Measurements from ENCODE around the gene GNAQ. TPM values are rescaled to one million over a fixed set of nuclear protein-coding genes. Genes with fewer than 3 reads are reported as not detected.
"Not testable (repeated sequence)": the region's sequence is repeated elsewhere in the genome, so short reads cannot be mapped to it uniquely, and the experiment has no call there.

Gene GNAQ
- total RNA-seq, 2 experiments from 2014 or later, result 17.8 to 18.1 TPM

DNA sequence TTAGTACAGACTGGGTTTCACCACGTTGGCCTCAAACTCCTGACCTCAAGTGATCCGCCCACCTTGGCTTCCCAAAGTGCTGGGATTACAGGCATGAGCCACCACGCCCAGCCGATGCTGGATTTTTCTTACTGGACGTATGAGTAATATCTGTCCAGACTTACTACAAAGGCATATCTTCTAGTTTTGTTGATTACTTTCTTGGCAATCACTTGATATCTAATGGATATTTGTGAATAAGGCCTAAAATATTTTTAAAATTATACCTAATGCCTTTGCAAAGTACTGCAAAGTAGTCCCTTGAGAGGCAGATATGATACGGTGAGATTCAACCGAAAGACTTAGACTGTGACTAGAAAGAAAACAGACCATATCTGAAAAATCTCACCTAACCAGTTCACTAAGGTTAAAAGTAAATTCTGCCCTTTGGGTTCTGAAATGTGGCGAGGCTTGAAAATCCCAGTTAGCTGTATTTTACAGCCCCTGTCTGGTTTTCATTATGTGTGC, 152.1 kb downstream of the GNAQ start:
- Mint-ChIP-seq H3K36me3 (ENCODE audit: low read depth) (no peaks in the 10 kb centered on the region), H3K9me3 (no peaks in the 10 kb centered on the region), H3K4me3 (no peak overlapping the region), H3K27ac (no peak overlapping the region), H3K27me3 (no peaks in the 10 kb centered on the region), H3K4me1 (ENCODE audit: low read depth) (peaks cover 17% of the 10 kb centered on the region)
- CTCF ChIA-PET, result no interaction called here
- intact Hi-C loops (cut with micrococcal nuclease), result no loop called here
- POLR2A ChIA-PET, result no interaction called here
- DNase-seq, result no peak
- ATAC-seq, result no peak
- TF ChIP-seq, protein P1, sequence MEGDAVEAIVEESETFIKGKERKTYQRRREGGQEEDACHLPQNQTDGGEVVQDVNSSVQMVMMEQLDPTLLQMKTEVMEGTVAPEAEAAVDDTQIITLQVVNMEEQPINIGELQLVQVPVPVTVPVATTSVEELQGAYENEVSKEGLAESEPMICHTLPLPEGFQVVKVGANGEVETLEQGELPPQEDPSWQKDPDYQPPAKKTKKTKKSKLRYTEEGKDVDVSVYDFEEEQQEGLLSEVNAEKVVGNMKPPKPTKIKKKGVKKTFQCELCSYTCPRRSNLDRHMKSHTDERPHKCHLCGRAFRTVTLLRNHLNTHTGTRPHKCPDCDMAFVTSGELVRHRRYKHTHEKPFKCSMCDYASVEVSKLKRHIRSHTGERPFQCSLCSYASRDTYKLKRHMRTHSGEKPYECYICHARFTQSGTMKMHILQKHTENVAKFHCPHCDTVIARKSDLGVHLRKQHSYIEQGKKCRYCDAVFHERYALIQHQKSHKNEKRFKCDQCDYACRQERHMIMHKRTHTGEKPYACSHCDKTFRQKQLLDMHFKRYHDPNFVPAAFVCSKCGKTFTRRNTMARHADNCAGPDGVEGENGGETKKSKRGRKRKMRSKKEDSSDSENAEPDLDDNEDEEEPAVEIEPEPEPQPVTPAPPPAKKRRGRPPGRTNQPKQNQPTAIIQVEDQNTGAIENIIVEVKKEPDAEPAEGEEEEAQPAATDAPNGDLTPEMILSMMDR (IDR thresholded peaks at IDR 0.05), result no peak

- intact Hi-C loops (cut with micrococcal nuclease); CTCF ChIA-PET; POLR2A ChIA-PET; H3K36me3 Mint-ChIP-seq (ENCODE audit: low read depth); ATAC-seq; H3K27me3 Mint-ChIP-seq; H3K4me3 Mint-ChIP-seq; H3K9me3 Mint-ChIP-seq; DNase-seq; H3K27ac Mint-ChIP-seq: not testable (repeated sequence)
- peaks cover 11% of the 10 kb centered on the region for H3K4me1 Mint-ChIP-seq (ENCODE audit: low read depth)
These were observed 152.8 kb downstream of the GNAQ start for GRCh38 chr9:77878793-77879192.

- intact Hi-C loops (cut with micrococcal nuclease), result no loop called here
- ATAC-seq, result no peak
- no peak for DNase-seq
- H3K36me3 Mint-ChIP-seq (ENCODE audit: low read depth), result no peaks in the 10 kb centered on the region
- ChIA-PET CTCF (no interaction called here), POLR2A (no interaction called here)
- no peak overlapping the region for H3K4me3 Mint-ChIP-seq
- H3K27me3 Mint-ChIP-seq, result no peaks in the 10 kb centered on the region
- H3K9me3 Mint-ChIP-seq, result no peaks in the 10 kb centered on the region
- TF ChIP-seq, protein P1 (IDR thresholded peaks at IDR 0.05), result no peak
- H3K27ac Mint-ChIP-seq, result no peak overlapping the region
- H3K4me1 Mint-ChIP-seq (ENCODE audit: low read depth), result peaks cover 3% of the 10 kb centered on the region
These were observed 153.6 kb downstream of the GNAQ start for GRCh38 chr9:77877976-77878375.

DNA sequence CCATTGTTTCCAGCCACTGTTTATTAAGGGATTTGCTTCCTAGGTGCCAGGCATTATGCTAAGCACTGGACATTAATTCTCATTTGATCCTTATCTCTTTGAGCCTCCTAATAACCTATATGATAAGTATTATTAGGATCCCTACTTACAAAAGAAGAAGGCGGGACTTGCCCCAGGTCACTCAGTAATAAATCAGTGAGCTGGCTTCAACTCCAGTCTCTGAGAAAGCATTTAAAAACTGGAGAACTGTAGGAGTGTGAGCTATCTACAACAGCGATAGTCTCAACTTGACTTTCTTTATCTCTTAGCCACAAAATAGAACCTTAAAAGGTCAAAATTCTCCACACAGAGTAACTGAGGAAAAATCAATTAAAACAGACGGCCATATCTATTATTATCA, 155.0 kb downstream of the GNAQ start:
- TF ChIP-seq, protein P1 (IDR thresholded peaks at IDR 0.05), result no peak
- Mint-ChIP-seq H3K27me3 (no peaks in the 10 kb centered on the region), H3K27ac (no peak overlapping the region), H3K36me3 (ENCODE audit: low read depth) (no peaks in the 10 kb centered on the region), H3K4me1 (ENCODE audit: low read depth) (no peaks in the 10 kb centered on the region), H3K9me3 (no peaks in the 10 kb centered on the region), H3K4me3 (no peak overlapping the region)
- no peak for DNase-seq
- ChIA-PET POLR2A (interaction anchor here (0.6 kb wide), 1 partner anchor 19 kb away, joined by 3 read pairs; no protein-coding TSS in a partner anchor), CTCF (no interaction called here)
- intact Hi-C loops (cut with micrococcal nuclease), result no loop called here
- no peak for ATAC-seq

GRCh38 chr9:77876091-77876490, 155.5 kb downstream of the GNAQ start:
- intact Hi-C loops (cut with micrococcal nuclease), result no loop called here
- H3K4me3 Mint-ChIP-seq, result no peak overlapping the region
- POLR2A ChIA-PET, result interaction anchor here (0.6 kb wide), 1 partner anchor 20 kb away, joined by 3 read pairs; no protein-coding TSS in a partner anchor
- H3K4me1 Mint-ChIP-seq (ENCODE audit: low read depth), result no peaks in the 10 kb centered on the region
- no peaks in the 10 kb centered on the region for H3K27me3 Mint-ChIP-seq
- H3K36me3 Mint-ChIP-seq (ENCODE audit: low read depth), result no peaks in the 10 kb centered on the region
- DNase-seq, result no peak
- ATAC-seq, result no peak
- TF ChIP-seq, protein P1 (IDR thresholded peaks at IDR 0.05), result no peak
- CTCF ChIA-PET, result no interaction called here
- H3K9me3 Mint-ChIP-seq, result no peaks in the 10 kb centered on the region
- H3K27ac Mint-ChIP-seq, result no peak overlapping the region

DNA sequence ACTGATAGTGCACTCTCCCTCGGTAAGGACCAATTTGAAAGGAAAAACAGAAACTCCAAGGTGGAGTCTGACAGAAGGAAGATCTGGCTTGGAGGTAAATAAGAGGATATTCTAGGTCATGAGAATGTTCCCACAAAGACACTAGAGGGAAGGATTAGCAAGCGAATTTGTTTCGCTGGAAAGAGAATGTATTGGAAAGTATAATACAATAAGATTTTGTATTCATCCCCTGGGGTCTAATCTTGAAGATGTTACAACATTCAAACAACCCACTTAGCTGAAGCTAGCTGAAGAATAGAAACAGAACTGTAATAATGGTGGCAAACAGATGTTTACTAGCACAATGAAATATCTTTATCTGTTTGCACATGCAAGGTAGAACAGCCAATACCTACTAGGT, 158.7 kb downstream of the GNAQ start:
- TF ChIP-seq, protein P1 (IDR thresholded peaks at IDR 0.05), result no peak
- no peaks in the 10 kb centered on the region for H3K9me3 Mint-ChIP-seq
- POLR2A ChIA-PET, result no interaction called here
- H3K4me3 Mint-ChIP-seq, result no peak overlapping the region
- no peaks in the 10 kb centered on the region for H3K36me3 Mint-ChIP-seq (ENCODE audit: low read depth)
- intact Hi-C loops (cut with micrococcal nuclease), result no loop called here
- CTCF ChIA-PET, result no interaction called here
- no peaks in the 10 kb centered on the region for H3K4me1 Mint-ChIP-seq (ENCODE audit: low read depth)
- no peak overlapping the region for H3K27ac Mint-ChIP-seq
- ATAC-seq (no peak), DNase-seq (no peak)
- no peaks in the 10 kb centered on the region for H3K27me3 Mint-ChIP-seq

Measured in activated CD8-positive, alpha-beta T cell treated with anti-CD3 and anti-CD28 coated beads for 36 hours (primary cell).